Endodermal cell (in vitro differentiated cells): Measurements from ENCODE around the gene TRIM41. TPM values are rescaled to one million over a fixed set of nuclear protein-coding genes. Genes with fewer than 3 reads are reported as not detected.
A peak's percentile ranks its signal among the peaks of the same experiment; 100 is the strongest.

Experiments
- DNase-seq: peaks from one replicate; pipeline ENCODE4 v3.0.0-alpha.2; 2017
- H3K27ac ChIP-seq: 2 replicates; pipeline ENCODE4 v1.5.1; 2013; ENCODE audit warnings: mild to moderate bottlenecking, low read depth, low read length, moderate library complexity
- H3K27me3 ChIP-seq: 2 replicates; pipeline ENCODE4 v1.6.1; 2013; ENCODE audit warnings: mild to moderate bottlenecking, low read length, moderate library complexity; ENCODE audit not compliant: insufficient read depth, control insufficient read depth, poor library complexity, severe bottlenecking
- H3K36me3 ChIP-seq: 2 replicates; pipeline ENCODE4 v1.7.0; 2013; ENCODE audit warnings: mild to moderate bottlenecking, low read length, moderate library complexity; ENCODE audit not compliant: control insufficient read depth, insufficient read depth
- H3K4me1 ChIP-seq: one replicate; pipeline ENCODE4 v1.7.0; 2013; ENCODE audit warnings: low read length; ENCODE audit not compliant: control insufficient read depth, insufficient read depth
- H3K4me3 ChIP-seq: 2 replicates; pipeline ENCODE4 v1.5.1; 2013; ENCODE audit warnings: mild to moderate bottlenecking, low read length, moderate library complexity
- H3K9ac ChIP-seq: 2 replicates; pipeline ENCODE4 v1.6.1; 2013; ENCODE audit warnings: mild to moderate bottlenecking, low read length, moderate library complexity; ENCODE audit not compliant: poor library complexity, severe bottlenecking; ENCODE audit errors: extremely low read depth
- H3K9me3 ChIP-seq: 2 replicates; pipeline ENCODE4 v1.6.1; 2013; ENCODE audit warnings: mild to moderate bottlenecking, low read length, moderate library complexity; ENCODE audit not compliant: control insufficient read depth
- H3K27ac Mint-ChIP-seq: 2 replicates; pipeline ENCODE4 v1.8.0; 2020; ENCODE audit warnings: mixed read lengths
- H3K27me3 Mint-ChIP-seq: 2 replicates; pipeline ENCODE4 v1.8.0; 2021; ENCODE audit warnings: mild to moderate bottlenecking, mixed read lengths; ENCODE audit not compliant: insufficient read depth
- H3K36me3 Mint-ChIP-seq: 2 replicates; pipeline ENCODE4 v1.8.0; 2020; ENCODE audit warnings: low read depth, mixed read lengths
- H3K4me1 Mint-ChIP-seq: 2 replicates; pipeline ENCODE4 v1.8.0; 2020; ENCODE audit warnings: mixed read lengths
- H3K4me3 Mint-ChIP-seq: 2 replicates; pipeline ENCODE4 v1.8.0; 2020; ENCODE audit warnings: mild to moderate bottlenecking, moderate library complexity, mixed read lengths
- H3K9me3 Mint-ChIP-seq: 2 replicates; pipeline ENCODE4 v1.8.0; 2020; ENCODE audit warnings: mild to moderate bottlenecking, mixed read lengths
- CTCF ChIP-seq: fragments of 200-600 bp; sonication (generic); conservative IDR thresholded peaks from 2 replicates; pipeline ENCODE4 v1.5.0; 2021; ENCODE audit warnings: antibody characterized with exemption, mild to moderate bottlenecking
- WGBS, 2 experiments: methylation state at CpG; one replicate each; pipeline versions ENCODE4 v1.1.5 to v1.1.7; 2013; ENCODE audit warnings: missing lambda C conversion rate in 2 of 2, mixed read lengths in 1 of 2; ENCODE audit not compliant: insufficient coverage in 1 of 2, insufficient read length in 1 of 2; 5-methylcytosine and 5-hydroxymethylcytosine counted together
- total RNA-seq, 2 donors: library from RNA; stranded (reverse); fragmentation: NEBNext Ultra II Directional in 1 of 2; extraction: Animal tissue kit (Norgen Biotek cat#: 25700) in 1 of 2; gene quantifications; 2 replicates in 1 of 2; 3 replicates in 1 of 2; pipeline ENCODE4 v1.2.1, GENCODE V29; 2021

TRIM41 gene
- total RNA-seq, 2 donors from 2014 or later, result 37.5 to 41.7 TPM

- H3K4me1 Mint-ChIP-seq, result peaks cover 8% of the 10 kb centered on the region
- 93 to 97% methylated on average over 6 to 10 of the region's 10 CpGs for whole genome bisulfite sequencing, 2 experiments
- Histone ChIP-seq H3K9ac (no peak overlapping the region), H3K36me3 (peaks cover 80% of the 10 kb centered on the region), H3K27me3 (no peaks in the 10 kb centered on the region), H3K27ac (no peak overlapping the region), H3K9me3 (no peaks in the 10 kb centered on the region), H3K4me1 (peaks cover 7% of the 10 kb centered on the region), H3K4me3 (no peak overlapping the region)
- H3K27ac Mint-ChIP-seq, result peak overlapping the region; percentile 3
- no peak for TF ChIP-seq CTCF
- H3K36me3 Mint-ChIP-seq, result peaks cover 83% of the 10 kb centered on the region
- no peak for DNase-seq
- H3K4me3 Mint-ChIP-seq, result no peak overlapping the region
- no peaks in the 10 kb centered on the region for H3K27me3 Mint-ChIP-seq
- H3K9me3 Mint-ChIP-seq, result no peaks in the 10 kb centered on the region
These were observed 14.0 kb downstream of the TRIM41 start for GRCh38 chr5:181236954-181237641.

GRCh38 chr5:181237729-181238385 lies 14.8 kb downstream of the TRIM41 start:
- WGBS, 2 experiments, result 94 to 97% methylated on average over 4 to 5 of the region's 5 CpGs

GRCh38 chr5:181239062-181239663 lies 16.1 kb downstream of the TRIM41 start:
- peaks cover 89% of the 10 kb centered on the region for H3K36me3 Mint-ChIP-seq
- peak overlapping the region; percentile 68 for H3K27ac Mint-ChIP-seq
- H3K27me3 ChIP-seq, result no peaks in the 10 kb centered on the region
- no peak for TF ChIP-seq CTCF
- no peaks in the 10 kb centered on the region for H3K27me3 Mint-ChIP-seq
- no peak overlapping the region for H3K9ac ChIP-seq
- peaks cover 15% of the 10 kb centered on the region for H3K4me1 Mint-ChIP-seq
- no peaks in the 10 kb centered on the region for H3K9me3 ChIP-seq
- no peak overlapping the region for H3K27ac ChIP-seq
- H3K4me3 Mint-ChIP-seq, result no peak overlapping the region
- no peak overlapping the region for H3K4me3 ChIP-seq
- DNase-seq, result no peak
- peaks cover 8% of the 10 kb centered on the region for H3K4me1 ChIP-seq
- peaks cover 82% of the 10 kb centered on the region for H3K36me3 ChIP-seq
- no peaks in the 10 kb centered on the region for H3K9me3 Mint-ChIP-seq
- WGBS, 2 experiments, result 93 to 98% methylated on average over 6 to 9 of the region's 9 CpGs

More at GRCh38 chr5:181237729-181238385, 14.8 kb downstream of the TRIM41 start:
- H3K9ac ChIP-seq, result no peak overlapping the region
- peaks cover 8% of the 10 kb centered on the region for H3K4me1 ChIP-seq
- peak overlapping the region; percentile 15 for H3K27ac Mint-ChIP-seq
- no peaks in the 10 kb centered on the region for H3K9me3 Mint-ChIP-seq
- H3K27me3 ChIP-seq, result no peaks in the 10 kb centered on the region
- peaks cover 86% of the 10 kb centered on the region for H3K36me3 ChIP-seq
- H3K27ac ChIP-seq, result no peak overlapping the region
- no peak for TF ChIP-seq CTCF
- no peaks in the 10 kb centered on the region for H3K9me3 ChIP-seq
- H3K27me3 Mint-ChIP-seq, result no peaks in the 10 kb centered on the region
- no peak overlapping the region for H3K4me3 ChIP-seq
- peaks cover 86% of the 10 kb centered on the region for H3K36me3 Mint-ChIP-seq
- H3K4me3 Mint-ChIP-seq, result no peak overlapping the region
- DNase-seq, result no peak
- peaks cover 15% of the 10 kb centered on the region for H3K4me1 Mint-ChIP-seq
